ENCODE measurements around the gene CDK5RAP1.

CDK5RAP1 gene

DNA sequence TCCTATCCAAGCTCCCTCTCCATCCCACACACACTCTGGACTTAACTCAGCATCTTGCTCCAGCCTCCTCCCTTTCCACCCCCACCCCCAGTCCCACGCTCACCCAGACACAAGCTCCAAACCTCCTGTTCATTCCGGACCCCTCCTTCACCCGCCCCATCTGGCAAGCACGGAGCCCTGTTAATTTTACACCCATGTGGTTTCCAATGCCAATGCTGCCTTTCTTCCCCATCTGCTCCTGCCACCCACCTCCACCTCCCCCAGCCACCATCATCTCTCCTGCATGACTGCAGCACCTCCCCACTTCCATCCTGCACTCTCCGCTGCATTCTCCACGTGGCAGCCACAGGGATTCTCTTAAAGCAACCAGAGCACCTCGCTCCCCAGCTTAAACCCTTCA is 9.9 kb upstream of the CDK5RAP1 start:
- H3K27me3 ChIP-seq (replicated peaks): no peaks in the 10 kb centered on the region
- in situ Hi-C loops (cut with HindIII; ENCODE audit: low pct_ligation_motif_present, low sequenced_read_pairs): no loop called here
- no peak for DNase-seq
- no peak overlapping the region for H3K27ac ChIP-seq
- TF ChIP-seq, protein P1, sequence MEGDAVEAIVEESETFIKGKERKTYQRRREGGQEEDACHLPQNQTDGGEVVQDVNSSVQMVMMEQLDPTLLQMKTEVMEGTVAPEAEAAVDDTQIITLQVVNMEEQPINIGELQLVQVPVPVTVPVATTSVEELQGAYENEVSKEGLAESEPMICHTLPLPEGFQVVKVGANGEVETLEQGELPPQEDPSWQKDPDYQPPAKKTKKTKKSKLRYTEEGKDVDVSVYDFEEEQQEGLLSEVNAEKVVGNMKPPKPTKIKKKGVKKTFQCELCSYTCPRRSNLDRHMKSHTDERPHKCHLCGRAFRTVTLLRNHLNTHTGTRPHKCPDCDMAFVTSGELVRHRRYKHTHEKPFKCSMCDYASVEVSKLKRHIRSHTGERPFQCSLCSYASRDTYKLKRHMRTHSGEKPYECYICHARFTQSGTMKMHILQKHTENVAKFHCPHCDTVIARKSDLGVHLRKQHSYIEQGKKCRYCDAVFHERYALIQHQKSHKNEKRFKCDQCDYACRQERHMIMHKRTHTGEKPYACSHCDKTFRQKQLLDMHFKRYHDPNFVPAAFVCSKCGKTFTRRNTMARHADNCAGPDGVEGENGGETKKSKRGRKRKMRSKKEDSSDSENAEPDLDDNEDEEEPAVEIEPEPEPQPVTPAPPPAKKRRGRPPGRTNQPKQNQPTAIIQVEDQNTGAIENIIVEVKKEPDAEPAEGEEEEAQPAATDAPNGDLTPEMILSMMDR (IDR thresholded peaks at IDR 0.05; ENCODE audit: low read depth, low read length, missing control alignments): no peak
- no peak overlapping the region for H3K4me3 ChIP-seq (ENCODE audit: low read depth, low read length)
- no peaks in the 10 kb centered on the region for H3K36me3 ChIP-seq (replicated peaks)

DNA sequence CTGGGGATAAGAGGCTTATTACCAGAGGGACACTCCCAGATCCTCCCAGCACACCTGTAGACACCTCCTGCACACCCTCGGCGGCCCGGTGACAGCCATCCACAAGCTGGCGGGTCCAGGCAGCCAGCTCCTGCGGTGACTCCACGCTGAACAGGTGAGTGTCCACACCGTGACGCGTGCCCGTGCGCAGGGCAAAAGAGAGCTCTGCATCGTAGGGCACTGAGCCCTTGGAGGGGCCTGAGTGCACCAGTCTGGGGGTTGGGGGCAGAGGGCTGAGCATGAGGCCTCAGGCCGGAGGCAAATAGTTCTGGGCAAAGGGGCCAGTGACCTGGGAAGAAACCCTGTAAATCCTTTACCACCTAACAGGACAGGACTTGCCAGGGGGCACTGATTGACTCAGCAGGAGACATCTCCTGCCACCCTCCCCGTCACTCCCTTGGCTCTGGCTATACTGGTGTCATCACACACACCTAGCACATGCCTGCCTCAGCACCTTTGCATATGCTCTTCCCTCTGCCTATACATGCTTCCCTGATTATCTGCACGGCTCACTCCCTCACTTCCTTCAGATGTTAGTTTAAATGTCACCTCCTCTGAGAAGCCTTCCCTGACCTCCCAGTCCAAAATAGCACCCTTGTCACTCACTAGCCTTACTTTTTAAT is 8.9 kb upstream of the CDK5RAP1 start:
- Histone ChIP-seq H3K27me3 (replicated peaks) (no peaks in the 10 kb centered on the region), H3K4me3 (ENCODE audit: low read depth, low read length) (no peak overlapping the region), H3K27ac (no peak overlapping the region), H3K36me3 (replicated peaks) (no peaks in the 10 kb centered on the region)
- in situ Hi-C loops (cut with HindIII; ENCODE audit: low pct_ligation_motif_present, low sequenced_read_pairs): no loop called here
- TF ChIP-seq, protein P1 (IDR thresholded peaks at IDR 0.05; ENCODE audit: low read depth, low read length, missing control alignments): no peak
- no peak for DNase-seq

DNA sequence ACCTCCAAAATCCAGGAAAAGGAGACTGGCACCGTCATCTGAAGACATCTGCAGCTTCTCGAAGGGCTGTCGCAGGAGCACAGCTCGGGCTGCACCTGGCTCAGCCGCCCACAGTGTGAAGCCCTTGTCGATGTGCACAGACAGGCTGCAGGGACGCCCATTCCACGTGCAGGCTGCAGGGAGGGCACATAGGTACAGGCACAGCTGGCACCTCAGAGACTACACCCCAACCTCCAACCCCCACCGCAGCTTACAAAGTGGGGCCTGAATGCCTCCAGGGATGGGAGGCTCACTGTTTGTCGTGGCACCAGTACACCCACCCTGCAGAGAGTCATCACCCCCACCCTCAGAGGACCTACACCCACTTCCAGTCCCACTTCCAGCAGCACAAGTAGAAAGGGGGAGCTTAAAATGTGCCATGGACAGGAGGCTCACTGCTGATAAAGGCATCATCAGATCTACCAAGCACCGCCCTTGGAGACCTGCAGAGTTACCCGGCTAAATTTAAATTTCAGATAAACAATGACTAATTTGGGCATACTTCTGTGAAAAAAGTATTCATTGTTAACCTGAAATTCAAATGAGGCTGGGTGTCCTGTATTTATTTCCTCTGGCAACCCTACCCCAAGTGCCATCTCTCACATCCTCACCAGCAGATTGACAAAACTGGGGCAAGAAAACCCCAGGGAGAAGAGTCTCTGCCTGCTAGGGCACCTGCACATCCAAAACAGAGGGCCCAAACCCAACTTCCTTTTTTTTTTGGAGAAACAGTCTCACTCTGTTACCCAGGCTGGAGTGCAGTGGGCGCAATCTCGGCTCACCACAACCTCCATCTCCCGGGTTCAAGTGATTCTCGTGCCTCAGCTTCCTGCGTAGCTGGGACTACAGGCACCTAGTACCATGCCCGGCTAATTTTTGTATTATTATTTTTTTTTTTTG is 7.7 kb upstream of the CDK5RAP1 start:
- no peak overlapping the region for H3K27ac ChIP-seq
- H3K4me3 ChIP-seq (ENCODE audit: low read depth, low read length): no peak overlapping the region
- no peaks in the 10 kb centered on the region for H3K36me3 ChIP-seq (replicated peaks)
- TF ChIP-seq, protein P1 (IDR thresholded peaks at IDR 0.05; ENCODE audit: low read depth, low read length, missing control alignments): no peak
- H3K27me3 ChIP-seq (replicated peaks): no peaks in the 10 kb centered on the region
- DNase-seq: no peak
- in situ Hi-C loops (cut with HindIII; ENCODE audit: low pct_ligation_motif_present, low sequenced_read_pairs): no loop called here

DNA sequence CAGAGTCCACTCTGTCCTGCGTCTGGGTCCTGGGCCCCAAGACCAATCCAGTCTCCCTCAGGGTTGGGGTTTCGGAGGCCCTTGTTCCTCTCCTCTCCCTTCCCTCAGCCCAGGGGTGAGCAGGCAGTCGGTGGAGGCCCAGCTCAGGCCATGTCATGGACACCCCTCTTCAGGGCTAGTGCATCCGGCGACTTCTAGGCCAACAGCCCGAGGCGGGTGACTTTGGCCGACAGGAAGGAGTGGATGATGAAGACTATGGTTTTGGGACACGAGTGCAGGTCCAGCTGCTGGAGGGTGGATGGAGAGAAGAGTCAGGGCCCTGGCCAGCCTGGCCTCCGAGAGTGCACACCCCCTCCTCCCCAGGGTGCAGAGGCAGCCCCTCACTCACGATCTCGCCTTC is 7.0 kb upstream of the CDK5RAP1 start:
- in situ Hi-C loops (cut with HindIII; ENCODE audit: low pct_ligation_motif_present, low sequenced_read_pairs): no loop called here
- Histone ChIP-seq H3K36me3 (replicated peaks) (no peaks in the 10 kb centered on the region), H3K4me3 (ENCODE audit: low read depth, low read length) (no peak overlapping the region), H3K27ac (no peak overlapping the region), H3K27me3 (replicated peaks) (no peaks in the 10 kb centered on the region)
- TF ChIP-seq, protein P1 (IDR thresholded peaks at IDR 0.05; ENCODE audit: low read depth, low read length, missing control alignments): no peak
- no peak for DNase-seq

DNA sequence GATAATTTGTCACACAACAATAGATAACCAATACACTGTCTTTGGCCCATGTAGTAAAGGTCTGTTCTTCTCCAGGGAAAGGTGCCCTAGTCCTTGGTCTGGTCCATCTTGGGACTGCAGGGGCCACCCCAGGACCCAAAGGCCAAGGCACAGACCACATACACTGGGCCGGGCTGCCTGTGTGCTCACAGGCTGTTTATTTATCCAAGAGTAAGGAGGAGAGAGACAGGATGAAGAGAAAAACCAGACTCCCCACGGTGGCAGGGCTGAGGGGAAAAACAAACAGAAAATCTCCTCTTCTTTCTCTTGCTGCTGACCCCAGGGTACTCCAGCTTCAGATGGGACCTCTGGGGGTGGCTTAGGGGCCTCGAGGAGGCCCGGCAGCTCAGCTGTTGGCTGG is 6.5 kb upstream of the CDK5RAP1 start:
- Histone ChIP-seq H3K36me3 (replicated peaks) (no peaks in the 10 kb centered on the region), H3K4me3 (ENCODE audit: low read depth, low read length) (no peak overlapping the region), H3K27ac (no peak overlapping the region), H3K27me3 (replicated peaks) (no peaks in the 10 kb centered on the region)
- DNase-seq: no peak
- TF ChIP-seq, protein P1 (IDR thresholded peaks at IDR 0.05; ENCODE audit: low read depth, low read length, missing control alignments): no peak
- in situ Hi-C loops (cut with HindIII; ENCODE audit: low pct_ligation_motif_present, low sequenced_read_pairs): no loop called here
